TTC549 (cell line): Measurements from ENCODE around the gene SLC7A4.
A peak's percentile ranks its signal among the peaks of the same experiment; 100 is the strongest.
"Not testable (repeated sequence)": the region's sequence is repeated elsewhere in the genome, so short reads cannot be mapped to it uniquely, and the experiment has no call there.

Source experiments
- FAIRE-seq: peaks from 2 replicates; lab custom pipeline; 2012; peaks lifted over from hg19 to GRCh38; lab: Jason Lieb, UNC

The SLC7A4 gene

DNA sequence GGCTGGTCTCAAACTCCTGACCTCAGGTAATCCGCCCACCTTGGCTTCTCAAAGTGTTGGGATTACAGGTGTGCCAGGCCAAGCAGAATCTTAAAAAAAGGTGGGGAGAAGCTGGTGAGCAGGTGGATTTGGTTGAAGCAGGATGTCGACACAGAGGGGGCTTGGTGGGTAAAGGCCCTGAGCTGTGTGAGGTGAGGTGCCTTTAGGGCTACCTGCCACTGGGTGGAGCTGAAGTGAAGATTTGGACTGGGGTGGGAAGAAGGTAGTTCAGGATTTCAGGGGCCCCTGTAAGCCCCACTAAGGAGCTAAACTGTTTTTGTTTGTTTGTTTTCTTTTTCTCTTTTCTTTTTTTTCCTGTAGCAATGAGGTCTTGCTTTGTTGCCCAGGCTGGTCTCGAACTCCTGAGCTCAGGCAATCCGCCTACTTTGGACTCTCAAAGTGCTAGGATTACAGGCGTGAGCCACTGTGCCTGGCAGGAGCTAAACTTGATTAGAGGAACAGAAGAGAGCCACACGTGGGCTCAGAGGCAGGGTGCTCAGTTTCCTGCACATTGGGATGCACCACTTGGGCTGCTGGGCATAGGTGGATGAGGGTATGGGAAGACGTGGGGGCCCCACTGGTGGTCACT, 11.4 kb downstream of the SLC7A4 start:
- FAIRE-seq, result no peak

DNA sequence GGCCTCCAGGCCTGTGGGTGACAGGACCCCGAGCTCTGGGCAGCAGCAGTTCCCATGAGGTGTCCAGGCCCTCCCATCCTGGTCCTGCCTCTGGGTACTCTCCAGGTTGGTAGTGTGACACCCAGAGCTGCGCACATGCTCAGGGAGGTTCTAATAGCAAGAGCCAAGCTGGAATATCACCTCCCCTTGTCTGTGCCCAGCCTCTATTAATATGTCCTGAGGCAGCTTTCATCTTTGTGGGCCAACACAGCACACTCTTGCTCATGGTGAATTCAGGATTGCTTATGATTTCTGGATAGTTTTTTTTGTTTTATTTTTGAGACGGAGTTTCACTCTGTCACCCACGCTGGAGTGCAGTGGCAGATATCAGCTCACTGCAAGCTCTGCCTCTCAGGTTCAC, 14.0 kb downstream of the SLC7A4 start:
- FAIRE-seq, result no peak

DNA sequence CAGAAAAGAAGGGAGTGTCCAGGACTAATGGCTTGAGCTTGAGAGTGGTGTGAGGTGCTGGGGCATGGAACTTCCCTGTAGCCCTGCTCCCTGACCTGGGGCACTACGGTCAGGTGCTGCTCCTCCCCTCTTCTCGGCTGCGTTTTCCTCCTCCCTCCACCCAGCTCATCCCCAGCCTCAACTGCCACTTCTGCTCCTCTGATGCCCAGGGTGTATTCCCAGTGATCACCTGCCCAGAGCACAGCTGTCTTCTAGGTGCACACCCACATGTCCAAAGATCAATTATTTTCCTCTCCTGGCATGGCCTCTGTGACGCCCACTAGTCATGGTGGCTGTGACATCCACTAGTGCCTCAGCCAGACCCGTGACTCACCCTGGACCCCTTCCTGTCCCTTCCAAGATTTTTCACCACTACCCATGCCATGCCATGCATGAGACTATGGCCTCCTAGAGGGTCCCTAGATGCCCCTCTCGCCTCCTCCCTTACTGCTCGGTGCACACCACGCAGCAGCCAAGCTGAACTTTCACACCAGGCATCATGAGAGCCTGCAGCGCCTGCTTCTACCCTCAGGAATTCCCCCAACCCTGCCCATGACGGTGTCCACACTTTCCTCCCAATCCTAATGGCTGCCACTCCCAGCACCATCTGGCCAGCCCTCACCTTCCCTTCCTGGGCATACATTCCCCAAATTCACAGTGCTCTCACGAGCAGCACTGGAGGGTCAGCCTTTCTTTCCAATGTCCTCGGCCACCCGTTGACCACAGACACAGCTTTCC, 15.5 kb downstream of the SLC7A4 start:
- no peak for FAIRE-seq

GRCh38 chr22:21015466-21016006, 16.8 kb downstream of the SLC7A4 start:
- FAIRE-seq, result no peak

DNA sequence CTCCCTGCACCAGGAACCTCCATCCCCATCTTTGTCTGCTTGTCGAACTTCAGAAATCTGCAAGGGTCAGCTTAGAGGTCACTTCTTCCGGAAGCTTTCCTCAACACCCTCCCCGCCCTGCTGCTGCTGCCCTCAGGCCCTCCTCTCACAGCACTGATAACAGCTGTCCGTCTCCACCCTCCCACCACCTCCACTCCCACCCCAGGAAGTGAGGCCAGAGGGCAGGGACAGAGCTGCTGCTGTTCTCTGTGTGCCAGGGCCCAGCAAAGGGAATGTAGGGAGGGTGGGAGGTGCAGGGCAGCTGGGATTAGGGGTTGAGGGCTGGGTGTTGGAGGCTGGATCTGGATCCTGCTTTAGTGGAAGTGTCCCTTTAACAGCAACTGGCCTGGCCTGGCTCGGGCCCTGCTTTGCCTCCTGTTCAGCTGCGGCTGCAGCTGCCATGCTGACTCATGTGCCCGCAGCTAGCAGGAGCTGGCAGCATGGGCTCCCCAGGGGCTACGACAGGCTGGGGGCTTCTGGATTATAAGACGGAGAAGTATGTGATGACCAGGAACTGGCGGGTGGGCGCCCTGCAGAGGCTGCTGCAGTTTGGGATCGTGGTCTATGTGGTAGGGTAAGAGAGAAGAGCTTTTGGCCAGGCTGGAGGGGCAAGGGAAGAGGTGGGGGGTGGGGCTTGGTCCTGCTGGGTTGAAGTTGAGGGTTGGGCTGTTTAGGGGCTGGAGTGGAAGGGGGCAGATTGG, 17.5 kb downstream of the SLC7A4 start, which contains the start of gene P2RX6:
TSS of gene P2RX6 (plus strand) at position 440 of the 740 bp plus-strand sequence. CDS start at position 450, 10 bp downstream.
- peak; percentile 74 for FAIRE-seq

DNA sequence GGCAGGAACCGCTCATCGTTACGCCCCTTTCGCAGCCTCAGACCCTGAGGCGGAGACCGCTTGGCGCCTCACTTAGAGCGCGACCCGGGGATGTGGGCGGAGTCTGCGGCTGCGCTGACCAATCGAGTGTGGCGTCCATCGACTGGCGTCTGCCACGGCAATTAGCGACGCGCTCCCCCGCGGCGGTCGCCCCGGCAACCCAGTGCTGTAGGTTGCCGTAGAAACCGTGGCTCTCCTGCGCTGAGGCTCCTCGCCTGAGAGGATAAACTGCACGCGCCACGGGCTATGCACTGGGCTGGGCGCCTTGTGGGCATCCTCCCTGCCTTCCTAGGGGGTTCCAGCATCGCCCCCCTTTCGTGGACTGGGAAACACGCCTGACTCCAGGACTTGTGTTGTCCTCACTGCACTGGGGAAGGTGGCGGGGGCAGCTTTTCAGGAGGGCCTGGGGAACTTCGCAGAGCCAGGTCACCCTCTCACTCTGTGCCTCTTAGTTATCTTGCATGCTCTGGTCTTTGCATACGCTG, 18.1 kb downstream of the SLC7A4 start:
- FAIRE-seq, result peak; percentile 91

- no peak for FAIRE-seq
These were observed 18.6 kb downstream of the SLC7A4 start for GRCh38 chr22:21013657-21014201.

GRCh38 chr22:21012446-21013407, 19.6 kb downstream of the SLC7A4 start:
- FAIRE-seq, result no peak

DNA sequence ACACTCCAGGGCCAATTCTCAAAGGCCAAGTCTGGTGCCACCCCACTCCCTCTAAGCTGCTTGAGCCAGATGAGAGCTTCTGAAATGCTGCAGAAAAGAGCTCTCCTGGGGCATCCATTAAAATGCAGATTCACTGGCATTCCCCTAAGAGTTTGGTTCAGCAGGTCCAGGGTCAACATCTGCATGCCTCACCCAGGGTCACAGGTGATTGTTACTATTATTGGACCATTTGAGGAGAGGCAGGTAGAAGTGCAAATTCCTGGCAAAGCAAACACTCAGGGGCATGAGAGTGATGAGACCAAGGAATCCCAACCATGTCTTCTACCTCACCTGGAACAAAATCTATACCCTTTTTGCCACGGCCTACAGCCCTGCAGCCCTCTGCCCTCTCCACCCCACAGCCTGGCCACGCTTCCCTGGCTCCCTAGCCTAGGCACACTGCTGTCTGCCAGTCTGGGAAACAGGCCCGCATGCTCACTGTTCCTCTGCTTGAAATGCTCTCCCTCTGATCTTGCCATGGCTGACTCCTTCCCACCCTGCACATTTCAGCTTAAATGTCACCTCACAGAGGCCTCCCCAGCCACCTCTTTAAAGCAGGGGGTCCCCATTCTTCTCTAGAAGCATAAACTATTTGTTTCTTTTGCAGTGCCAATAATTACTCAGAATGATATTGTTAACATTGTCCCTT, 21.8 kb downstream of the SLC7A4 start:
- FAIRE-seq, result no peak

GRCh38 chr22:21009638-21010425, 22.5 kb downstream of the SLC7A4 start:
- FAIRE-seq, result no peak

- not testable (repeated sequence) for FAIRE-seq
These were observed 23.2 kb downstream of the SLC7A4 start for GRCh38 chr22:21009208-21009607.

DNA sequence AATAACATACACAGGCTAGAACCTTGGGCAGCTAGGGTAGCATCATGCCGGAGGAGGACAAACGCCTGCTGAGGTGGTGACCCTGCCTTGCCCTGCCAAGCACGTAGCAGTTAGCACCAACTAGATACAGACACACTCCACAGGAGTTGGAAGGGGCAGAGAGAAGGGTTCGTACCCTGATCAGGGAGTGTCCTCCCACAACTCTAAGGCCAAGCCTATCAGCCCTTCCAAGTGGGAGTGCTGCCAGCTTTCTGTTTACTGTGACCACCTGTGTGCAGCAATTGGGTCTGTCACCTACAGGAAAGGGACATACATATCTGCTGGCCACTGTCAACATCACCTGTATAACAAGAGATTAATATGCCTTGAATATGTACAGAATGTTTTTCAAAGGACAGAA, 28.6 kb downstream of the SLC7A4 start:
- no peak for FAIRE-seq

DNA sequence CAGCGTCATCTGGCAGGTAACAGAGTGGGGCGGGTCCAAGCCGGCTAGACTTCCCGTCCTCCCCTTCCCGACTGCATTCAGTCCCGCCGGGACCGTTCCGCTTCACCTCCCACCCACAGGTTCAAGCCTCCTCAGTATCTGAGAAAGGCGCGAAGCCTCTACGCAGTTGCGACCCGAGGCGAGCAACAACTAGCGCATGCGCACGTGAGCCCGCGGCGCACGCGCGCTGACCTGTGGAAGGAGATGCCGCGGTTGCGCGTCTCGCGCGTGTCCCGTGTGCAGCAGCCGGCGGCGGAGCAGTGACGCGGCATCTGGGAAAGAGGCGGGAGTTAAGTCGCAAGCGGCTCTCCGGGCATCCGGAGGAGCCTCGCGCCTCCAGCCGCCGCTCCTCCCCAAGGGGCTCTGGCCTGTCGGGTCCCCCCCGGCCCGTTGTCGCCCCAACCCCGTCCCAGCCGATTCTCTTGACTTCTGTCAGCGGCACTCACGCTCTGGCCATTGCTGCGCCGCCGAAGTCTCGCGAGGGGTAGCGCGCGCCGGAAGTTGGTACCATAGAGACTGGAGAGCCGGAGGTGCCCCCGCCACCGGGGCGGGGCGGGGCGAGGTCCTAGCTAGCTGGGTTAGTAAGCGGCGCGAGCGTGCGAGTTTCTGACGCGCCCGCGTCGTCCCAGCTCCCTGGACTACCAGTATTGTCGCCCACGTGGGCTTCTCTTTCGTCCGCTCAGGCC, 30.6 kb downstream of the SLC7A4 start, which contains the start of gene THAP7:
TSS of gene THAP7 (minus strand) at position 518 of the 725 bp plus-strand sequence. CDS start at position 311, 207 bp downstream.
- no peak for FAIRE-seq

- no peak for FAIRE-seq
These were observed 31.3 kb downstream of the SLC7A4 start for GRCh38 chr22:21000987-21001600.

DNA sequence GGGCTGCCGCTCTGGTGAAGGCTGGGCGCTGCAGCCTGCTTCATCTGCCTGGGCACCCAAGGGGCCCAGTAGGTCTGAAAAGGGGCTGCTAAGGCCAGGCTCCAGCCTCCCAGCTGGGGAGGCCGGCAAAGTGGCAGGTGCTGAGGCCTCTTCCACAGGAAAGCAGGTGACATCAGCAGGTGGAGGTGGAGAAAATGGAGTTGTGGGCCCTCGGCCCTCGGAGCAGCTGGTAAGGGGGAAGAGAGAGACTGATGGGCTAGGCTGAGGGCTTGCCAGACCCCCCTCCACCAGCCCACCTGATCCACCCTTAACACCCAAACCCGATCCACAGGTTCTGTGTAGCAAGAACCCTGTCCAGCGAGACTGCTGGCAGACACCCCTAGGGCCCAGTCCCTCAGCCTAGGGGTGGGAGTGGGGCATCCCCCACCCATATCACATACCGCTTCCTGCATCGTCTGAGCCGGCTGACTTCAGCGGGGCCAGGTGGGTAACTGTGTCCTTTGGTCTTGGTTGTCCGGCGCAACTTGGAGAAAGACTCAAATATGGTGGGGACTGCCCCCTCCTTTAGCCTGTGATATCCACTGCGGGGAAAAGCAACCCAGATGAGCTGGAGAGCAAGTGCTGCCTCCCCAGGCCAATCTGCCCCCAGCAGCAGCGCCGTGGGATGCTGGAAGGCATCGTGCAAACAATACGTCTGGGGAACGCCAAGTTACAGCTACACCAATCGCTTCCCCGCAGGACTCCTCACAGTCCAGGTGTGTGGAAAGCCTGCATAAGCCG, 32.0 kb downstream of the SLC7A4 start:
- FAIRE-seq, result no peak

GRCh38 chr22:20999350-21000206, 32.8 kb downstream of the SLC7A4 start:
- no peak for FAIRE-seq
